Ishikawa (cell line): ENCODE results near the gene TMEM54.

ENCODE experiments used
- CEBPB ChIP-seq: IDR thresholded peaks from 2 replicates; pipeline ENCODE4 v1.6.1; 2012
- CREB1 ChIP-seq: IDR thresholded peaks from 2 replicates; pipeline ENCODE4 v1.6.1; 2012; ENCODE audit warnings: low read depth
- EGR1 ChIP-seq: IDR thresholded peaks from 2 replicates; pipeline ENCODE4 v1.6.1; 2012
- EP300 ChIP-seq: IDR thresholded peaks from 2 replicates; pipeline ENCODE4 v1.6.1; 2012; ENCODE audit warnings: borderline replicate concordance
- FOXM1 ChIP-seq: IDR thresholded peaks from 2 replicates; pipeline ENCODE4 v1.6.1; 2012; ENCODE audit warnings: low read depth, borderline replicate concordance
- NFIC ChIP-seq: IDR thresholded peaks from 2 replicates; pipeline ENCODE4 v1.6.1; 2012
- RAD21 ChIP-seq: IDR thresholded peaks from 2 replicates; pipeline ENCODE4 v1.6.1; 2012; ENCODE audit warnings: low read depth
- TAF1 ChIP-seq: IDR thresholded peaks from 2 replicates; pipeline ENCODE4 v1.6.1; 2012; ENCODE audit warnings: low read depth, mild to moderate bottlenecking
- TCF12 ChIP-seq: IDR thresholded peaks from 2 replicates; pipeline ENCODE4 v1.6.1; 2012; ENCODE audit warnings: low read depth
- TEAD4 ChIP-seq: IDR thresholded peaks from 2 replicates; pipeline ENCODE4 v1.6.1; 2012
- YY1 ChIP-seq: IDR thresholded peaks from 2 replicates; pipeline ENCODE4 v1.6.1; 2012; ENCODE audit warnings: low read depth
- ZBTB7A ChIP-seq: IDR thresholded peaks from 2 replicates; pipeline ENCODE4 v1.6.1; 2012; ENCODE audit warnings: low read depth
- TF ChIP-seq, protein P1 (sequence below): IDR thresholded peaks from 2 replicates; pipeline ENCODE4 v1.6.1; 2012; ENCODE audit warnings: low read depth, mild to moderate bottlenecking
- TF ChIP-seq, protein P2 (sequence below): IDR thresholded peaks from 2 replicates; pipeline ENCODE4 v1.6.1; 2012
- TF ChIP-seq, protein P3 (sequence below): IDR thresholded peaks from 2 replicates; pipeline ENCODE4 v1.6.1; 2012

The TMEM54 gene

DNA sequence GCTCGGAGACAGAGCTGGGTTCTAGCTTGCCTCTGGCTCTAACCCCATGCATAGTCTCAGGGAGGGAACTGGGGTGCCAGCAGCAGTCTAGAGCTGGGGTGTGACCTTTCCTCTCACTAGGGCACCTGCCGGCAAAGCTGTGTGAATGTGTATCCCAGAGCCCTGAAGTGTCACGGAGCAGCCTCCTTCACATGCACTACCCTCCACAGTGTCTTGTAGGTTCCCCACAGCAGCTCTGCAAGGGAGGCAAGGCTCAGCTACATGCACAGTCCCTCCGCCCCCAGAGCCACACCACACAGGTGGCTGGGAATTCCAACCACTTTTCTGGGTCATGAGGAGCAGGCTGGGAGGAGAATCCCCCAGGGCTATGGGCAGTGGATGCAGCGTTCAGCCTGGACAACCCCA is 22.6 kb downstream of the TMEM54 start:
- TF ChIP-seq ZBTB7A, result no peak
- no peak for TF ChIP-seq RAD21
- no peak for TF ChIP-seq TCF12
- TF ChIP-seq TAF1, result no peak
- TF ChIP-seq TEAD4, result no peak
- TF ChIP-seq CEBPB, result no peak
- no peak for TF ChIP-seq NFIC
- no peak for TF ChIP-seq YY1
- TF ChIP-seq, protein P1, sequence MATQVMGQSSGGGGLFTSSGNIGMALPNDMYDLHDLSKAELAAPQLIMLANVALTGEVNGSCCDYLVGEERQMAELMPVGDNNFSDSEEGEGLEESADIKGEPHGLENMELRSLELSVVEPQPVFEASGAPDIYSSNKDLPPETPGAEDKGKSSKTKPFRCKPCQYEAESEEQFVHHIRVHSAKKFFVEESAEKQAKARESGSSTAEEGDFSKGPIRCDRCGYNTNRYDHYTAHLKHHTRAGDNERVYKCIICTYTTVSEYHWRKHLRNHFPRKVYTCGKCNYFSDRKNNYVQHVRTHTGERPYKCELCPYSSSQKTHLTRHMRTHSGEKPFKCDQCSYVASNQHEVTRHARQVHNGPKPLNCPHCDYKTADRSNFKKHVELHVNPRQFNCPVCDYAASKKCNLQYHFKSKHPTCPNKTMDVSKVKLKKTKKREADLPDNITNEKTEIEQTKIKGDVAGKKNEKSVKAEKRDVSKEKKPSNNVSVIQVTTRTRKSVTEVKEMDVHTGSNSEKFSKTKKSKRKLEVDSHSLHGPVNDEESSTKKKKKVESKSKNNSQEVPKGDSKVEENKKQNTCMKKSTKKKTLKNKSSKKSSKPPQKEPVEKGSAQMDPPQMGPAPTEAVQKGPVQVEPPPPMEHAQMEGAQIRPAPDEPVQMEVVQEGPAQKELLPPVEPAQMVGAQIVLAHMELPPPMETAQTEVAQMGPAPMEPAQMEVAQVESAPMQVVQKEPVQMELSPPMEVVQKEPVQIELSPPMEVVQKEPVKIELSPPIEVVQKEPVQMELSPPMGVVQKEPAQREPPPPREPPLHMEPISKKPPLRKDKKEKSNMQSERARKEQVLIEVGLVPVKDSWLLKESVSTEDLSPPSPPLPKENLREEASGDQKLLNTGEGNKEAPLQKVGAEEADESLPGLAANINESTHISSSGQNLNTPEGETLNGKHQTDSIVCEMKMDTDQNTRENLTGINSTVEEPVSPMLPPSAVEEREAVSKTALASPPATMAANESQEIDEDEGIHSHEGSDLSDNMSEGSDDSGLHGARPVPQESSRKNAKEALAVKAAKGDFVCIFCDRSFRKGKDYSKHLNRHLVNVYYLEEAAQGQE, result no peak
- no peak for TF ChIP-seq FOXM1

DNA sequence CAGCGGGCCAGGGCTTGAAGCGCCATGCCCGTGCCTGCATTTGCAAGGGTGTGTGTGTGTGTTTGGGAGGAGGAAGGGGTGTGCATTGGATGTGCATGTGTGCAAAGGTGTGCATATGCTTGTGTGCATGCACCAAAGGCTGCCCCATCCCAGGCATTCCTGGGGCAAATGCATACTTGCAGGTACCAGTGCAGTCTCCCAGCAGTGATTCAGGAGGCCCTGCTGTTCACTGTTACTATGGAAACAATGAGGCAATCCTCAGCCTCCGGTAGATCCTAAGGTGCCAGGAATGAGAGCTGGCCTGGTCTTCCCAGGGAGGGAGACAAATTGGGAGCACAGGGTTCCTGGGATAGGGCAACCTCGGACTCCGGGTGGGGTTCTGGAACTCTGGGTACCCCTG is 23.0 kb downstream of the TMEM54 start:
- no peak for TF ChIP-seq FOXM1
- no peak for TF ChIP-seq TAF1
- TF ChIP-seq ZBTB7A, result no peak
- TF ChIP-seq, protein P1, result no peak
- no peak for TF ChIP-seq RAD21
- TF ChIP-seq TCF12, result no peak
- TF ChIP-seq YY1, result no peak
- TF ChIP-seq EP300, result no peak
- TF ChIP-seq NFIC, result no peak
- TF ChIP-seq CEBPB, result peak; percentile 46; the same call in 1 of the 2 replicates
- TF ChIP-seq EGR1, result no peak
- 0 out of 2 replicates have a peak, but pooled peaks have one; percentile 13 for TF ChIP-seq TEAD4
- no peak for TF ChIP-seq CREB1
- TF ChIP-seq, protein P2, sequence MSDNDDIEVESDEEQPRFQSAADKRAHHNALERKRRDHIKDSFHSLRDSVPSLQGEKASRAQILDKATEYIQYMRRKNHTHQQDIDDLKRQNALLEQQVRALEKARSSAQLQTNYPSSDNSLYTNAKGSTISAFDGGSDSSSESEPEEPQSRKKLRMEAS, result no peak
- TF ChIP-seq, protein P3, sequence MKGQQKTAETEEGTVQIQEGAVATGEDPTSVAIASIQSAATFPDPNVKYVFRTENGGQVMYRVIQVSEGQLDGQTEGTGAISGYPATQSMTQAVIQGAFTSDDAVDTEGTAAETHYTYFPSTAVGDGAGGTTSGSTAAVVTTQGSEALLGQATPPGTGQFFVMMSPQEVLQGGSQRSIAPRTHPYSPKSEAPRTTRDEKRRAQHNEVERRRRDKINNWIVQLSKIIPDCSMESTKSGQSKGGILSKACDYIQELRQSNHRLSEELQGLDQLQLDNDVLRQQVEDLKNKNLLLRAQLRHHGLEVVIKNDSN, result no peak

DNA sequence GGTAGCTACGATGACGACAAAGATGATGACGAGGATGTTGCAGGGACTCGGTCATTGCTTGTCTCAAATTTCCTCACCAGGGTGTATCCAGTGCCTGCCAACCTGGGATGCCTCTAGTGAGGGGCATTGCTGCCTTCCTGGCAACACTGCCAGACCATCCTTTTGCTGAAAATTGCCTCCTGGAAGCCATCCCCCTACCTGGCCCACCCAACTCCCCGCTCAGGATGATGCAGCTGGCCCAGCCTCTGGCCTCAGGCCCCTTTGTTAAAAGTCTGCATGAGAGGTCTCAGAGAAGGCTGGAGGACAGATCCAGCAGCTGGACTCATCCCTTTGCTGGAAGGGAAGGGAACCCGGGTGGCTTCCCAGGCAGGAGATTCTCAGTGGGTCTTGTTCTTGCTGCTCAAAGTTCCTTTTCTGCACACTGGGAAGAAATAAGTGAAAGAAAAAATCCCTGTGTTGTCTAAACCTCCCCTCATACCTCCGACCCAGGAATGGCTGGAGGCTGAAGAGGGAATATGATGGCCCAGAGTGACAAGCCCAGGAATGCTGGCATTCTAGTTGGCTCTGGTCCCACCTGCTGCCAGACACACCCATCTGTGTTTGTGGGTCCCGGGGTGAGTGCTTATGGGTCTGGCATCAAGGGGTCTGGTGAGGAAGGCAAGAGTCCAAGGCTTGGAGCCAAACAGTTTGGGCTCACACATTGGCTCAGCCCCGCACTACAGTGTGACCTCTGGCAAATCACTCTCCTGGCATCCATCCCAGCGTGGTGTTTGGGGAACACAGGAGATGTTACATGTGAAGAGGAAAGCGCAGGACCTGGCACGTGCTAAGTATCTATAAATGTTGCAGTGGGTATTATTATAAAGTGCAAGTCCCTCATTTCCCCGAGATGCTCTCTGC is 23.7 kb downstream of the TMEM54 start:
- no peak for TF ChIP-seq RAD21
- no peak for TF ChIP-seq NFIC
- TF ChIP-seq EGR1, result no peak
- TF ChIP-seq EP300, result no peak
- TF ChIP-seq, protein P2, result no peak
- no peak for TF ChIP-seq CREB1
- no peak for TF ChIP-seq TCF12
- TF ChIP-seq, protein P1, result no peak
- TF ChIP-seq YY1, result no peak
- TF ChIP-seq FOXM1, result no peak
- TF ChIP-seq CEBPB, result no peak
- TF ChIP-seq, protein P3, result no peak
- no peak for TF ChIP-seq TEAD4
- TF ChIP-seq ZBTB7A, result no peak
- no peak for TF ChIP-seq TAF1

DNA sequence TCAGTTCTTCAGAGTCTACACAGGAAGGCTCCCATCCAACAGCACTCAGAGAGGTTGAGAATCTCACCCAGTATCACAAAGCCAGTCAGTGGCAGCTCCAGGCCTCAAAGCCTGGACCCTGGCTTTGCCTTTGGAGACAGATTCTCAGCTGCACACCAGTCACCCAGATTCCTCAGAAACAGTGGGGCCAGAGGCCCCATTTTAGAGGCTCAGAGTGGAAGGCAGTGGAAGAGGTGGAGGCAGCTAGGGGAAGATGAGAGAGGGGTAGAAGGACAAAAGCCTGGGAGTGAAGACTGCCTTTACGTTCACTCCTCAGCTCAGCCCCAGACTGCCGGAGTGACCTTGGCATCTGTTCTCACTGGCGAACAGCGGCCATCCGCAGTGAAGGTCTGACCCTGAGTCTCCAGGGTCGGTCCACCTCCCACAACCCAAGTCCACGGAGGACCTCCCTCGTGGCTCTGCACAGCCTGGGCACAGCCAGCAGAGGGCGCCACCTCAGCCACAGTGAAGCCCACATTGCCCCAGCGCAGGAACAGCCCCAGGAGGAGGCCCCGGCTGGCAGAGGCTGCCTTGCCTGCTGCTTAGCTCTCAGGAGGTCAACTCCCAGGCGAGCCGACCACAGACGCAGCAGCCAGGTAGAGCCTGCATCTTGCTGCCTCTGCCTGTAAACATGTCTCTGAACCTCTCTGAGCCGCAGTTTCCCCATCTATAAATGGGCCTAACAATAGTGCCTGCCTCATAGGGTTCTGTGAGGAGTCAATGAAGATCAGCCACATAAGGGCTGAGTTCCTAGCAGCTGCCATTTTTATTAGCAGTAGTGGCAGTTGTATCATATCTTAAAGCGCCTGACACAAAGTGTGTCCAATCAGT is 24.6 kb downstream of the TMEM54 start:
- TF ChIP-seq YY1 (no peak), TAF1 (no peak), EGR1 (no peak), CREB1 (no peak), EP300 (no peak), NFIC (no peak), RAD21 (peak; percentile 63), ZBTB7A (peak; percentile 41; the same call in 1 of the 2 replicates), TCF12 (no peak), CEBPB (no peak)
- TF ChIP-seq, protein P1, result 0 out of 2 replicates have a peak, but pooled peaks have one; percentile 11
- TF ChIP-seq, protein P2, result 0 out of 2 replicates have a peak, but pooled peaks have one; percentile 46
- TF ChIP-seq, protein P3, result no peak
